Ovary (tissue), 10 donors: ENCODE results near the gene GDPD2. TPM values are rescaled to one million over a fixed set of nuclear protein-coding genes. Genes with fewer than 3 reads are reported as not detected.
"Not testable (repeated sequence)": the region's sequence is repeated elsewhere in the genome, so short reads cannot be mapped to it uniquely, and the experiment has no call there.

Experiments used
- DNase-seq, 5 donors: peaks; one replicate each; pipeline ENCODE4 v3.0.0-alpha.2; 2019 to 2020
- H3K27ac ChIP-seq, 2 donors: fragments of 200-600 bp; one replicate each; pipeline versions ENCODE4 v1.5.1 to v1.8.0; 2019 to 2022
- H3K27me3 ChIP-seq: fragments of 200-600 bp; one replicate; pipeline ENCODE4 v1.8.0; 2022
- H3K36me3 ChIP-seq: fragments of 200-600 bp; sonication (generic); one replicate; pipeline ENCODE4 v1.5.1; 2019
- H3K4me1 ChIP-seq: one replicate; pipeline ENCODE4 v1.8.1; 2013; ENCODE audit warnings: mild to moderate bottlenecking, moderate library complexity; ENCODE audit not compliant: insufficient read depth
- H3K4me3 ChIP-seq: fragments of 200-600 bp; sonication (generic); one replicate; pipeline ENCODE4 v1.5.1; 2017
- H3K9me3 ChIP-seq, 2 donors: fragments of 200-600 bp in 1 of 2; sonication (generic) in 1 of 2; one replicate each; pipeline versions ENCODE4 v1.5.1 to v1.8.1; 2013 to 2019; ENCODE audit warnings: mild to moderate bottlenecking in 1 of 2, moderate library complexity in 1 of 2
- CTCF ChIP-seq, 3 donors: fragments of 450-650 bp in 2 of 3; fragments of 200-600 bp in 1 of 3; IDR thresholded peaks; one replicate each; pipeline versions ENCODE4 v1.5.1 to v1.8.0; 2016 to 2022; ENCODE audit warnings: antibody characterized with exemption in 3 of 3, mild to moderate bottlenecking in 1 of 3
- EP300 ChIP-seq: sonication (generic); formaldehyde crosslinking; IDR thresholded peaks from one replicate; pipeline ENCODE4 v1.6.1; 2017; ENCODE audit warnings: antibody characterized with exemption
- POLR2A ChIP-seq: fragments of 450-650 bp; IDR thresholded peaks from one replicate; pipeline ENCODE4 v1.6.1; 2017; ENCODE audit warnings: antibody characterized with exemption, mild to moderate bottlenecking, moderate library complexity
- WGBS, 3 donors: extraction: QIAGEN DNeasy Blood & Tissue Kit in 1 of 3; methylation state at CpG; one replicate each; pipeline versions ENCODE4 v1.1.5 to v1.1.7; 2013 to 2017; 5-methylcytosine and 5-hydroxymethylcytosine counted together
- intact Hi-C, 4 donors: fragments of 100-400 bp; cut with DNase I; formaldehyde crosslinking; loops; one replicate each; pipeline versions ENCODE4 v1.11.0 to v1.15.1; 2022 to 2023
- long read RNA-seq, 3 donors: library from polyadenylated mRNA in 2 of 3; unstranded in 2 of 3; transcript quantifications; one replicate each; pipeline ENCODE4 v2.0.0 and lab custom pipeline, GENCODE V29; 2021 to 2026
- polyA plus RNA-seq, 2 donors: library from polyadenylated mRNA; stranded (reverse); fragments of 200-250 nt in 1 of 2; fragments of 350-450 nt in 1 of 2; fragmentation: Illumina TruSeq in 1 of 2; extraction: RNeasy Lipid Tissue Mini Kit (QIAGEN cat#74804) in 1 of 2; gene quantifications; one replicate each; pipeline ENCODE4 v1.2.3, GENCODE V29; 2013 to 2014
- total RNA-seq, 7 donors: library from RNA; depleted of rRNA in 2 of 7; stranded (reverse); fragments of >200 nt in 2 of 7; fragmentation: NEBNext Ultra II Directional in 3 of 7; extraction: Animal tissue kit (Norgen Biotek cat#: 25700) in 3 of 7; gene quantifications; one replicate each; pipeline versions ENCODE4 v1.1.0 to v1.2.4, GENCODE V29; 2016 to 2023
- donor health status: DM: no; HTN: no; CAD: no; lungs with moderate emphysema.
- donor health status: DM: no; HTN: no; CAD: no.
- donor health status: Bipolar disorder and iron deficiency.
- donor health status: DM: yes; HTN: yes; CAD: no.
- donor health status: DM: no; HTN: no; CAD: no.
- donor health status: DM: yes; HTN: yes; CAD: no.

Gene GDPD2
- total RNA-seq (not detected), polyA plus RNA-seq (not detected)
- long read RNA-seq, donor 1, result 0 reads
- long read RNA-seq, donor 2, result 0 reads
- long read RNA-seq, donor 3, result 0 reads

GRCh38 chrX:70422851-70423341 lies at the start of gene GDPD2:
TSS of gene GDPD2 (plus strand) at chrX:70423314. CDS start at chrX:70424985, 1,671 bp downstream.
- H3K4me3 ChIP-seq, result no peak within 1 kb of the TSS
- H3K9me3 ChIP-seq, result no peaks in the 10 kb centered on the region
- H3K4me1 ChIP-seq, result no peaks in the 10 kb centered on the region
- H3K27ac ChIP-seq, result no peak within 1 kb of the TSS
- intact Hi-C loops, result no loop called here
- no peak for DNase-seq
- H3K36me3 ChIP-seq, result no peaks in the 10 kb centered on the region
- whole genome bisulfite sequencing, 3 donors, result 18 to 41% (median 27%) methylated on average over 11 of the region's 11 CpGs
- no peaks in the 10 kb centered on the region for H3K27me3 ChIP-seq
- no peak for TF ChIP-seq EP300
- TF ChIP-seq POLR2A, result no peak
- no peak for TF ChIP-seq CTCF (IDR thresholded peaks at IDR 0.05)

- 61 to 67% (median 64%) methylated on average over 2 of the region's 2 CpGs for WGBS, 3 donors
- TF ChIP-seq CTCF (IDR thresholded peaks at IDR 0.05), result no peak
- TF ChIP-seq POLR2A, result no peak
- no peak for TF ChIP-seq EP300
Observed at GRCh38 chrX:70386235-70386634, 36.9 kb upstream of the GDPD2 start.

GRCh38 chrX:70398899-70399298 lies 24.2 kb upstream of the GDPD2 start:
- WGBS, 3 donors, result 84 to 85% (median 85%) methylated on average over 4 of the region's 4 CpGs

More at GRCh38 chrX:70386235-70386634, 36.9 kb upstream of the GDPD2 start:
- no peak for DNase-seq
- intact Hi-C loops, result no loop called here
- Histone ChIP-seq H3K4me1 (no peaks in the 10 kb centered on the region), H3K27me3 (no peaks in the 10 kb centered on the region), H3K9me3 (no peaks in the 10 kb centered on the region), H3K36me3 (no peaks in the 10 kb centered on the region), H3K27ac (no peak overlapping the region), H3K4me3 (no peak overlapping the region)

DNA sequence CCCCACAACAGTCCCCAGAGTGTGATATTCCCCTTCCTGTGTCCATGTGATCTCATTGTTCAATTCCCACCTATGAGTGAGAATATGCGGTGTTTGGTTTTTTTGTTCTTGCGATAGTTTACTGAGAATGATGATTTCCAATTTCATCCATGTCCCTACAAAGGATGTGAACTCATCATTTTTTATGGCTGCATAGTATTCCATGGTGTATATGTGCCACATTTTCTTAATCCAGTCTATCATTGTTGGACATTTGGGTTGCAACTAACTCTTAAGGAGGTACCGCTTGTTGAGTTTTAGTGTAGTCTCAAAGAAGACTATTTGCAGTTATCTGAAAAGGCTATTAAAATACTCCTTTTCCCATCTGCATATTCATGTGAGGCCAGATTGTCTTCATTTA lies 22.9 kb upstream of the GDPD2 start:
- H3K27ac ChIP-seq, DNase-seq, H3K27me3 ChIP-seq, H3K36me3 ChIP-seq, H3K4me1 ChIP-seq, H3K9me3 ChIP-seq, intact Hi-C loops, H3K4me3 ChIP-seq: not testable (repeated sequence)
- 97 to 100% (median 99%) methylated on average over 1 to 3 of the region's 3 CpGs for WGBS, 3 donors

More at GRCh38 chrX:70398899-70399298, 24.2 kb upstream of the GDPD2 start:
- intact Hi-C loops, result no loop called here
- no peak overlapping the region for H3K27ac ChIP-seq
- TF ChIP-seq POLR2A (no peak), EP300 (no peak), CTCF (IDR thresholded peaks at IDR 0.05) (no peak)
- H3K36me3 ChIP-seq, result no peaks in the 10 kb centered on the region
- no peak overlapping the region for H3K4me3 ChIP-seq
- no peaks in the 10 kb centered on the region for H3K9me3 ChIP-seq
- no peaks in the 10 kb centered on the region for H3K4me1 ChIP-seq
- no peak for DNase-seq
- H3K27me3 ChIP-seq, result no peaks in the 10 kb centered on the region

DNA sequence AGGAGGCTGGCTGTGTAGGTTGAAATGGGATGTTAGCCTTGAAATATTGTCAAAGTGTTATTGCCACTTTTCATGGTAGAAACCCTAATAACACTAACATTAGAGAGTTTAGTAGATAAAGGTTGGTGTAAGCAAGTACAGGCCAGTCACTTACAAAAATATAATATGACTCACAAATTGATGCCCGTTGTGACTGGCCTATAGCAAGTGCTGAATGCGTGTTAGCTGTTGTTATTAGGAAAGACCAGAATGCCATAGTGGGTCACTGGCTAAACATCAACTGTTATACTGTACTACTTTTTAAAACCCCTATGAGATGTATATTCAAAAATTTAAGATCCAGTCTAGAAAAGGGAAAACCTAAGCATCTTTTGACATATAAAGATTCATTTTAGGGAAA lies 20.4 kb upstream of the GDPD2 start:
- Histone ChIP-seq H3K4me1 (no peaks in the 10 kb centered on the region), H3K27me3 (no peaks in the 10 kb centered on the region), H3K9me3 (no peaks in the 10 kb centered on the region), H3K27ac (no peak overlapping the region), H3K4me3 (no peak overlapping the region), H3K36me3 (no peaks in the 10 kb centered on the region)
- no peak for DNase-seq
- 72 to 73% (median 73%) methylated on average over 2 of the region's 2 CpGs for WGBS, 3 donors
- intact Hi-C loops, result no loop called here
- TF ChIP-seq POLR2A (no peak), EP300 (no peak), CTCF (IDR thresholded peaks at IDR 0.05) (no peak)
